OCI-LY7 (cell line): Measurements from ENCODE around the gene SGCB. TPM values are rescaled to one million over a fixed set of nuclear protein-coding genes. Genes with fewer than 3 reads are reported as not detected.

ENCODE experiments used
- BruUV-seq: library from RNA; stranded (reverse); fragments of 400-500 nt; replicated peaks from 2 replicates; lab custom pipeline; 2021; lab: Mats Ljungman, UMichigan
- CTCF ChIA-PET: fragments of 300-600 bp; sonication (Branson Sonifier 250); formaldehyde crosslinking; loops from one replicate; lab custom pipeline; 2022; ENCODE audit warnings: antibody characterized with exemption; ENCODE audit not compliant: unreplicated experiment; lab: Charles Lee
- POLR2A ChIA-PET: fragments of 300-600 bp; sonication (Branson Sonifier 250); formaldehyde crosslinking; loops from one replicate; lab custom pipeline; 2022; ENCODE audit warnings: antibody characterized with exemption; lab: Charles Lee
- DNase-seq: peaks from one replicate; pipeline ENCODE4 v3.0.0-alpha.2; 2015; ENCODE audit warnings: low spot score
- H2AFZ ChIP-seq: fragments of 200-600 bp; sonication (generic), shearing (Covaris generic); 2 replicates; pipeline ENCODE4 v1.6.1; 2014; ENCODE audit warnings: mild to moderate bottlenecking, antibody characterized with exemption, low read length, moderate library complexity
- H3K27ac ChIP-seq: fragments of 200-600 bp; sonication (generic); 2 replicates; pipeline ENCODE4 v1.5.1; 2014; ENCODE audit warnings: mixed run types, low read depth, mild to moderate bottlenecking, moderate library complexity, low read length, inconsistent platforms; ENCODE audit not compliant: poor library complexity, severe bottlenecking
- H3K36me3 ChIP-seq: fragments of 200-600 bp; sonication (generic); 2 replicates; pipeline ENCODE4 v1.6.1; 2014; ENCODE audit warnings: mild to moderate bottlenecking, antibody characterized with exemption, low read length, moderate library complexity, mixed read lengths; ENCODE audit not compliant: insufficient read depth
- H3K4me1 ChIP-seq: fragments of 200-600 bp; sonication (generic); 2 replicates; pipeline ENCODE4 v1.5.1; 2014; ENCODE audit warnings: mild to moderate bottlenecking, low read length; ENCODE audit not compliant: insufficient read depth, poor library complexity, severe bottlenecking
- H3K4me2 ChIP-seq: fragments of 200-600 bp; sonication (generic); 2 replicates; pipeline ENCODE4 v1.6.1; 2014; ENCODE audit warnings: mild to moderate bottlenecking, low read length
- H3K4me3 ChIP-seq: fragments of 200-600 bp; sonication (generic); 2 replicates; pipeline ENCODE4 v1.5.1; 2014; ENCODE audit warnings: mild to moderate bottlenecking, low read depth, low read length; ENCODE audit not compliant: poor library complexity, severe bottlenecking
- H3K79me2 ChIP-seq: fragments of 200-600 bp; sonication (generic); 2 replicates; pipeline ENCODE4 v1.6.1; 2016; ENCODE audit warnings: low read depth, mild to moderate bottlenecking, low read length, moderate library complexity, mixed read lengths; ENCODE audit not compliant: insufficient read depth
- H3K9me2 ChIP-seq: fragments of 200-600 bp; sonication (generic); 2 replicates; pipeline ENCODE4 v1.6.1; 2016; ENCODE audit warnings: mild to moderate bottlenecking, low read length, mixed read lengths; ENCODE audit not compliant: insufficient read depth
- H3K9me3 ChIP-seq: fragments of 200-600 bp; sonication (generic); 2 replicates; pipeline ENCODE4 v1.6.1; 2014; ENCODE audit warnings: mild to moderate bottlenecking, mixed run types, low read length, mixed read lengths
- H4K20me1 ChIP-seq: fragments of 200-600 bp; sonication (generic); 2 replicates; pipeline ENCODE4 v1.6.1; 2014; ENCODE audit warnings: mild to moderate bottlenecking, antibody characterized with exemption, low read length, moderate library complexity, mixed read lengths; ENCODE audit not compliant: insufficient read depth
- EZH2phosphoT487 ChIP-seq: fragments of 200-600 bp; sonication (generic); IDR thresholded peaks from 2 replicates; pipeline ENCODE4 v1.6.1; 2018; ENCODE audit warnings: low read depth, borderline replicate concordance, mild to moderate bottlenecking, mixed run types, antibody characterized with exemption, low read length, moderate library complexity, mixed read lengths
- intact Hi-C: fragments of 100-400 bp; cut with micrococcal nuclease; formaldehyde crosslinking; loops from one replicate; pipeline ENCODE4 v1.10.0; 2022; ENCODE audit not compliant: unreplicated experiment
- total RNA-seq, 2 experiments: library from RNA; depleted of rRNA in 1 of 2; stranded (reverse); fragments of >200 nt in 1 of 2; shearing (Covaris generic) in 1 of 2; gene quantifications; 2 replicates each; pipeline ENCODE4 v1.2.3, GENCODE V29; 2014 to 2022
- TF ChIP-seq, protein P1 (sequence below): fragments of 200-600 bp; sonication (generic); conservative IDR thresholded peaks from 2 replicates; pipeline ENCODE4 v1.5.1; 2014; ENCODE audit warnings: mild to moderate bottlenecking, antibody characterized with exemption, low read length, moderate library complexity, mixed read lengths

The SGCB gene
- total RNA-seq, 2 experiments from 2014 or later, result 7.5 to 20.2 TPM

GRCh38 chr4:52016981-52017380 lies 21.1 kb downstream of the SGCB start:
- no peaks in the 10 kb centered on the region for H4K20me1 ChIP-seq
- CTCF ChIA-PET, result no interaction called here
- no TSS peak for BruUV-seq
- POLR2A ChIA-PET, result no interaction called here
- H3K79me2 ChIP-seq, result no peaks in the 10 kb centered on the region
- H3K9me2 ChIP-seq, result no peaks in the 10 kb centered on the region
- H3K4me2 ChIP-seq, result no peak overlapping the region
- H3K27ac ChIP-seq, result no peak overlapping the region
- H3K4me1 ChIP-seq, result no peaks in the 10 kb centered on the region
- no peak for DNase-seq
- H3K4me3 ChIP-seq, result no peak overlapping the region
- H2AFZ ChIP-seq, result no peak overlapping the region
- intact Hi-C loops, result no loop called here
- H3K36me3 ChIP-seq, result peaks cover 1% of the 10 kb centered on the region; the same call in 1 of the 2 replicates
- no peak for TF ChIP-seq EZH2phosphoT487
- TF ChIP-seq, protein P1, sequence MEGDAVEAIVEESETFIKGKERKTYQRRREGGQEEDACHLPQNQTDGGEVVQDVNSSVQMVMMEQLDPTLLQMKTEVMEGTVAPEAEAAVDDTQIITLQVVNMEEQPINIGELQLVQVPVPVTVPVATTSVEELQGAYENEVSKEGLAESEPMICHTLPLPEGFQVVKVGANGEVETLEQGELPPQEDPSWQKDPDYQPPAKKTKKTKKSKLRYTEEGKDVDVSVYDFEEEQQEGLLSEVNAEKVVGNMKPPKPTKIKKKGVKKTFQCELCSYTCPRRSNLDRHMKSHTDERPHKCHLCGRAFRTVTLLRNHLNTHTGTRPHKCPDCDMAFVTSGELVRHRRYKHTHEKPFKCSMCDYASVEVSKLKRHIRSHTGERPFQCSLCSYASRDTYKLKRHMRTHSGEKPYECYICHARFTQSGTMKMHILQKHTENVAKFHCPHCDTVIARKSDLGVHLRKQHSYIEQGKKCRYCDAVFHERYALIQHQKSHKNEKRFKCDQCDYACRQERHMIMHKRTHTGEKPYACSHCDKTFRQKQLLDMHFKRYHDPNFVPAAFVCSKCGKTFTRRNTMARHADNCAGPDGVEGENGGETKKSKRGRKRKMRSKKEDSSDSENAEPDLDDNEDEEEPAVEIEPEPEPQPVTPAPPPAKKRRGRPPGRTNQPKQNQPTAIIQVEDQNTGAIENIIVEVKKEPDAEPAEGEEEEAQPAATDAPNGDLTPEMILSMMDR, result no peak
- no peaks in the 10 kb centered on the region for H3K9me3 ChIP-seq

DNA sequence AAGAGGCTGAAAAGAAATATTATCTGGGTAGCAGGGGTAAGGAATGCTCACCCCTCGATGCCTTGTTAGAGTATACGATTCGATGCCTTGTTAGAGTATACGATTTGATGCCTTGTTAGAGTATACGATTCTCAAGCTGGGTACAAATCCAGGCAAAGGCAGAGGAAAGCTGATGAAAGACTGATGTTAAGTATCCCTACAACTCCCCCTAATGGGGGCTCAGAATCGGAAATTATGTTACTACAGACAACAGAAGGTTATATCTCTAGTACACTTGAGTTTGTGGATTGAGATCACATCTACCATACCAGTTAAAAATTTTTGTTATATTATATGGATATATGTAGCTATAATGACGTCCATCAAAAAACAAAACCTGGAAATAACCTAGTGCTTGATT lies 22.7 kb downstream of the SGCB start:
- Histone ChIP-seq H3K4me1 (peaks cover 8% of the 10 kb centered on the region), H3K9me2 (no peaks in the 10 kb centered on the region), H2AFZ (no peak overlapping the region), H3K79me2 (no peaks in the 10 kb centered on the region), H4K20me1 (no peaks in the 10 kb centered on the region), H3K9me3 (no peaks in the 10 kb centered on the region), H3K36me3 (no peaks in the 10 kb centered on the region), H3K4me2 (no peak overlapping the region), H3K27ac (no peak overlapping the region), H3K4me3 (no peak overlapping the region)
- POLR2A ChIA-PET, result interaction anchor here (1.0 kb wide), 1 partner anchor 188 kb away, joined by 3 read pairs; no protein-coding TSS in a partner anchor
- CTCF ChIA-PET, result interaction anchor here (0.9 kb wide), 1 partner anchor 22 kb away, joined by 3 read pairs; no protein-coding TSS in a partner anchor
- intact Hi-C loops, result no loop called here
- no peak for TF ChIP-seq EZH2phosphoT487
- TF ChIP-seq, protein P1, result peak; percentile 57
- no peak for DNase-seq
- BruUV-seq, result no TSS peak

DNA sequence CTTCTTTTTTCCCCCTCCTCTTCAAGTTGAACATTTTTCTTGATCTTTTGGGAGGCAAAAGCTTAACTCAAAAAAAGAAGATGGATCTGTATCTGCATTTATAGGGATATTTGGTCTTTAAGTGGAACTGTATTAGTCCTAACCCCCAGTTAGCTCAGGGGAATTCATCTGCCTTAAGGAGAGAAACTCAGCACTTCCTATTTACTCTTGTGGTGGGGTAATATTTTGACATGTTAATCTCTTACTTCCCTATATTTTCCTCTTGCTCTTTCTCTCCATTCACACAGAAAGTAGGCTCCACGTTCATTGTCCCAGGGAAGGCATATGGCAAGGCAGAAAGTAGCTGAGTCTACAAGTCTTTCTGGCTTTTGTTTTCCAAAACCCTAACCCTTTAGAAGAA lies 23.2 kb downstream of the SGCB start:
- Histone ChIP-seq H3K4me3 (no peak overlapping the region), H3K79me2 (no peaks in the 10 kb centered on the region), H3K9me2 (no peaks in the 10 kb centered on the region), H3K36me3 (no peaks in the 10 kb centered on the region), H4K20me1 (no peaks in the 10 kb centered on the region), H3K27ac (no peak overlapping the region), H2AFZ (no peak overlapping the region), H3K4me1 (peaks cover 8% of the 10 kb centered on the region), H3K9me3 (no peaks in the 10 kb centered on the region), H3K4me2 (no peak overlapping the region)
- TF ChIP-seq, protein P1, result no peak
- no peak for TF ChIP-seq EZH2phosphoT487
- CTCF ChIA-PET, result interaction anchor here (0.9 kb wide), 1 partner anchor 22 kb away, joined by 3 read pairs; no protein-coding TSS in a partner anchor
- no peak for DNase-seq
- intact Hi-C loops, result no loop called here
- POLR2A ChIA-PET, result interaction anchor here (1.0 kb wide), 1 partner anchor 187 kb away, joined by 3 read pairs; no protein-coding TSS in a partner anchor
- BruUV-seq, result no TSS peak
